Endothelial cell of umbilical vein (primary cell): Measurements from ENCODE around the gene HMCES. TPM values are rescaled to one million over a fixed set of nuclear protein-coding genes. Genes with fewer than 3 reads are reported as not detected.

Experiments used
- Bru-seq: library from RNA; stranded (reverse); fragments of 400-500 nt; gene quantifications from one replicate; lab custom pipeline; 2021; lab: Mats Ljungman, UMichigan
- BruChase-seq, 2 experiments: library from RNA; stranded (reverse); fragments of 400-500 nt; gene quantifications; one replicate each; lab custom pipeline; 2021; lab: Mats Ljungman, UMichigan
- BruUV-seq: library from RNA; stranded (reverse); fragments of 400-500 nt; replicated peaks from 2 replicates; lab custom pipeline; 2021; lab: Mats Ljungman, UMichigan
- CTCF ChIA-PET: fragments of 300-600, 350-600 bp; sonication (Branson Sonifier 250); formaldehyde crosslinking; loops from one replicate; lab custom pipeline; 2021; ENCODE audit warnings: antibody characterized with exemption, inconsistent platforms; lab: Charles Lee
- POLR2A ChIA-PET: fragments of 300-600, 350-600 bp; sonication (Branson Sonifier 250); formaldehyde crosslinking; loops from one replicate; lab custom pipeline; 2021; ENCODE audit warnings: antibody characterized with exemption, inconsistent platforms; lab: Charles Lee
- DNase-seq: peaks from one replicate; pipeline ENCODE4 v3.0.0-alpha.2; 2011; ENCODE audit warnings: low read depth, low spot score
- FAIRE-seq: peaks from 2 replicates; lab custom pipeline; 2011; peaks lifted over from hg19 to GRCh38; lab: Jason Lieb, UNC
- H2AFZ ChIP-seq: 2 replicates; pipeline ENCODE4 v1.6.0; 2012; ENCODE audit warnings: low read depth, low read length, control low read depth, inconsistent platforms
- H3K27ac ChIP-seq: 2 replicates; pipeline ENCODE4 v1.5.1; 2011; ENCODE audit warnings: low read depth, mild to moderate bottlenecking, control low read depth, low read length, moderate library complexity; ENCODE audit not compliant: insufficient read depth
- H3K27me3 ChIP-seq, 2 experiments: 2 replicates each; pipeline versions ENCODE4 v1.6.0 to v1.6.1; 2011; ENCODE audit warnings: low read length in 2 of 2, mixed read lengths in 1 of 2; ENCODE audit not compliant: control insufficient read depth in 2 of 2, insufficient read depth in 2 of 2
- H3K36me3 ChIP-seq, 2 experiments: 2 replicates in 1 of 2; 3 replicates in 1 of 2; pipeline ENCODE4 v1.5.1; 2011; ENCODE audit warnings: low read length in 2 of 2, mild to moderate bottlenecking in 1 of 2, moderate library complexity in 1 of 2; ENCODE audit not compliant: control insufficient read depth in 2 of 2, insufficient read depth in 2 of 2; ENCODE audit errors: extremely low read depth in 1 of 2
- H3K4me1 ChIP-seq: 3 replicates; pipeline ENCODE4 v1.5.1; 2011; ENCODE audit warnings: mild to moderate bottlenecking, low read length; ENCODE audit not compliant: control insufficient read depth, insufficient read depth; ENCODE audit errors: extremely low read depth
- H3K4me2 ChIP-seq: 2 replicates; pipeline ENCODE4 v1.6.1; 2011; ENCODE audit warnings: low read length, control low read depth, mixed read lengths; ENCODE audit not compliant: insufficient read depth
- H3K4me3 ChIP-seq, 3 experiments: fragments of 200-600 bp in 1 of 3; sonication (generic), shearing (Covaris generic) in 1 of 3; replicated peaks in 1 of 3; 2 replicates each; pipeline ENCODE4 v1.5.1; 2011 to 2016; ENCODE audit warnings: control low read depth in 3 of 3, low read length in 3 of 3, mild to moderate bottlenecking in 2 of 3, inconsistent platforms in 1 of 3, low read depth in 1 of 3, moderate library complexity in 1 of 3; ENCODE audit not compliant: insufficient read depth in 1 of 3
- H3K79me2 ChIP-seq: 2 replicates; pipeline ENCODE4 v1.6.0; 2012; ENCODE audit warnings: low read length, inconsistent platforms; ENCODE audit not compliant: control insufficient read depth, insufficient read depth
- H3K9ac ChIP-seq: replicated peaks from 2 replicates; pipeline ENCODE3; 2011; ENCODE audit warnings: low read length, control low read depth; ENCODE audit not compliant: insufficient read depth; ENCODE audit errors: extremely low read depth
- H3K9me1 ChIP-seq: replicated peaks from 3 replicates; pipeline ENCODE4 v1.6.0; 2011; ENCODE audit warnings: mild to moderate bottlenecking, low read length; ENCODE audit not compliant: control insufficient read depth, insufficient read depth; ENCODE audit errors: extremely low read depth
- H3K9me3 ChIP-seq: replicated peaks from 2 replicates; pipeline ENCODE4 v1.5.1; 2012; ENCODE audit warnings: low read length, inconsistent platforms; ENCODE audit not compliant: control insufficient read depth, insufficient read depth
- H4K20me1 ChIP-seq: replicated peaks from 2 replicates; pipeline ENCODE3; 2011; ENCODE audit warnings: mild to moderate bottlenecking, low read length; ENCODE audit not compliant: control insufficient read depth, insufficient read depth; ENCODE audit errors: extremely low read depth
- CTCF ChIP-seq, 2 donors: IDR thresholded peaks; 1 replicate in 1 of 2; 2 replicates in 1 of 2; pipeline ENCODE4 v1.5.1; 2011; ENCODE audit warnings: low read length in 2 of 2, mild to moderate bottlenecking in 2 of 2, moderate library complexity in 2 of 2, control low read depth in 1 of 2, inconsistent platforms in 1 of 2, low read depth in 1 of 2; ENCODE audit not compliant: insufficient read depth in 1 of 2; ENCODE audit errors: extremely low read depth in 1 of 2
- FOS ChIP-seq: IDR thresholded peaks from 2 replicates; pipeline ENCODE4 v1.6.1; 2011; ENCODE audit warnings: mild to moderate bottlenecking, low read length, moderate library complexity, borderline replicate concordance; ENCODE audit not compliant: insufficient read depth
- GATA2 ChIP-seq: IDR thresholded peaks from 2 replicates; pipeline ENCODE4 v1.7.0; 2011; ENCODE audit warnings: low read depth, mild to moderate bottlenecking, moderate library complexity, mixed read lengths, low read length; ENCODE audit not compliant: insufficient read length, insufficient read depth
- MYC ChIP-seq: IDR thresholded peaks from one replicate; pipeline ENCODE4 v1.6.1; 2011; ENCODE audit warnings: mild to moderate bottlenecking, low read depth, low read length
- POLR2AphosphoS5 ChIP-seq: IDR thresholded peaks from 2 replicates; pipeline ENCODE4 v1.6.1; 2012; ENCODE audit warnings: low read depth, mild to moderate bottlenecking, control low read depth, low read length, moderate library complexity; ENCODE audit not compliant: insufficient read depth
- dilution Hi-C: fragments of 300-500 bp; cut with MboI; formaldehyde crosslinking; loops from one replicate; pipeline ENCODE4 v1.15.0; 2019; ENCODE audit warnings: low sequenced_read_pairs; ENCODE audit not compliant: extremely low pct_ligation_motif_present
- intact Hi-C: fragments of 100-400 bp; cut with micrococcal nuclease; formaldehyde crosslinking; loops from one replicate; pipeline ENCODE4 v1.10.0; 2022
- long read RNA-seq: library from polyadenylated mRNA; stranded (forward); transcript quantifications from one replicate; pipeline ENCODE4 v2.0.0, GENCODE V29; 2021
- polyA minus RNA-seq, 3 experiments: library from RNA; depleted of rRNA, polyadenylated mRNA; stranded (reverse); fragments of >200 nt; gene quantifications; 1 replicate in 1 of 3; 2 replicates in 2 of 3; pipeline ENCODE4 v1.2.3, GENCODE V29; 2011
- polyA plus RNA-seq, 4 experiments: library from polyadenylated mRNA; depleted of rRNA in 3 of 4; stranded (reverse) in 3 of 4; unstranded in 1 of 4; fragments of >200 nt; gene quantifications; 2 replicates each; pipeline versions ENCODE4 v1.2.1 to v1.2.3, GENCODE V29; 2011 to 2012; ENCODE audit warnings: missing spikeins in 1 of 4
- total RNA-seq: library from RNA; stranded (reverse); gene quantifications from 2 replicates; pipeline ENCODE4 v1.2.3, GENCODE V29; 2021

The HMCES gene, protein sequence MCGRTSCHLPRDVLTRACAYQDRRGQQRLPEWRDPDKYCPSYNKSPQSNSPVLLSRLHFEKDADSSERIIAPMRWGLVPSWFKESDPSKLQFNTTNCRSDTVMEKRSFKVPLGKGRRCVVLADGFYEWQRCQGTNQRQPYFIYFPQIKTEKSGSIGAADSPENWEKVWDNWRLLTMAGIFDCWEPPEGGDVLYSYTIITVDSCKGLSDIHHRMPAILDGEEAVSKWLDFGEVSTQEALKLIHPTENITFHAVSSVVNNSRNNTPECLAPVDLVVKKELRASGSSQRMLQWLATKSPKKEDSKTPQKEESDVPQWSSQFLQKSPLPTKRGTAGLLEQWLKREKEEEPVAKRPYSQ
- total RNA-seq (38.9 and 40.8 TPM in 2 replicates), polyA plus RNA-seq (21.7 and 30.6 TPM in 2 replicates), polyA minus RNA-seq (16.4 and 17.8 TPM in 2 replicates), Bru-seq, nascent RNA (percentile 69 among the genes with signal in this experiment), BruChase-seq, experiment 1, labeled RNA remaining after a 6-hour chase (percentile 72 among the genes with signal in this experiment), BruChase-seq, experiment 2, labeled RNA remaining after a 2-hour chase (percentile 65 among the genes with signal in this experiment)
- 31.6 and 40.7 TPM in 2 replicates for polyA plus RNA-seq (2011; cell fraction: cytosol; rRNA removed)
- 24.2 and 26.0 TPM in 2 replicates for polyA plus RNA-seq (2011; cell fraction: nucleus; rRNA removed)
- polyA plus RNA-seq (2012), result 25.9 and 32.4 TPM in 2 replicates
- 12.2 TPM for polyA minus RNA-seq (2011; cell fraction: cytosol; rRNA and poly(A)+ RNA removed)
- 5.3 and 7.0 TPM in 2 replicates for polyA minus RNA-seq (2011; cell fraction: nucleus; rRNA and poly(A)+ RNA removed)
- long read RNA-seq, transcript HMCES-203 (6 exons, 1,490 nt), result minor isoform, 11 of 175 reads
- long read RNA-seq, transcript HMCES-204 (7 exons, 1,952 nt), result minor isoform, 35 of 175 reads
- long read RNA-seq, transcript HMCES-201 (7 exons, 2,515 nt), result major isoform, 74 of 175 reads
- long read RNA-seq, transcript HMCES-202 (7 exons, 1,763 nt), result minor isoform, 13 of 175 reads
- long read RNA-seq, partial matches to known transcripts, result 15 of 175 reads
- long read RNA-seq, other reads (novel, unspliced or antisense), result 26 of 175 reads

- Histone ChIP-seq H3K9me3 (no peaks in the 10 kb centered on the region), H3K79me2 (peaks cover 11% of the 10 kb centered on the region), H3K4me2 (peak within 1 kb of the TSS; percentile 95), H3K27me3 (no peaks in the 10 kb centered on the region), H3K9me1 (no peaks in the 10 kb centered on the region), H3K27ac (peak within 1 kb of the TSS; percentile 83), H2AFZ (peak within 1 kb of the TSS; percentile 90), H3K9ac (peak within 1 kb of the TSS; percentile 86), H4K20me1 (no peaks in the 10 kb centered on the region), H3K4me3 (peak within 1 kb of the TSS; percentile 81 to 98 (median 89)), H3K4me1 (peaks cover 15% of the 10 kb centered on the region), H3K36me3 (peaks cover 18 to 28% of the 10 kb centered on the region in 2 experiments)
- peak; percentile 90 for DNase-seq
- BruUV-seq, result no TSS peak
- intact Hi-C loops, result no loop called here
- POLR2A ChIA-PET, result interaction anchor here (0.7 to 1.4 kb wide), 3 partner anchors 38 to 158 kb away, joined by 3 to 12 read pairs (median 4); a partner anchor contains a TSS
- CTCF ChIA-PET, result interaction anchor here (1.5 to 2.3 kb wide), 2 partner anchors 38 to 225 kb away, joined by 4 to 19 read pairs; a partner anchor contains a TSS
- FAIRE-seq, result peak; percentile 80
- dilution Hi-C loops, result no loop called here
- TF ChIP-seq GATA2 (no peak), POLR2AphosphoS5 (peak; percentile 49), MYC (no peak), CTCF (IDR thresholded peaks at IDR 0.05; ENCODE audit: extremely low read depth in 1 of 2, insufficient read depth in 1 of 2, low read depth in 1 of 2, low read length in 2 of 2) (no peak), FOS (no peak)
Observed at GRCh38 chr3:129278439-129278965, at the start of gene HMCES. Gene HMCES, plus strand, starts transcription at chr3:129278870. Its CDS starts 863 bp downstream, at chr3:129279733.
